GM19023 (cell line): ENCODE results near the gene TMEM217.
"Not testable (repeated sequence)": the region's sequence is repeated elsewhere in the genome, so short reads cannot be mapped to it uniquely, and the experiment has no call there.

Experiments used
- ATAC-seq: cut with Tn5 transposase; IDR thresholded peaks from one replicate; pipeline ENCODE4 v1.9.1; 2021; ENCODE audit warnings: mild to moderate bottlenecking, moderate library complexity; ENCODE audit not compliant: unreplicated experiment

The TMEM217 gene

GRCh38 chr6:37187321-37188022 lies 70.5 kb downstream of the TMEM217 start:
- no peak for ATAC-seq

- ATAC-seq, result not testable (repeated sequence)
Observed at GRCh38 chr6:37185949-37186720, 71.8 kb downstream of the TMEM217 start.

GRCh38 chr6:37182736-37183590 lies 75.0 kb downstream of the TMEM217 start:
- no peak for ATAC-seq

- ATAC-seq, result not testable (repeated sequence)
Observed at GRCh38 chr6:37180610-37181009, 77.3 kb downstream of the TMEM217 start.

GRCh38 chr6:37180075-37180474 lies 77.9 kb downstream of the TMEM217 start:
- ATAC-seq, result no peak

GRCh38 chr6:37177935-37178517 lies 79.9 kb downstream of the TMEM217 start:
- no peak for ATAC-seq

GRCh38 chr6:37177077-37177934 lies 80.6 kb downstream of the TMEM217 start:
- no peak for ATAC-seq

GRCh38 chr6:37176268-37177076 lies 81.5 kb downstream of the TMEM217 start:
- ATAC-seq, result no peak

GRCh38 chr6:37175332-37176267 lies 82.3 kb downstream of the TMEM217 start:
- ATAC-seq, result no peak

GRCh38 chr6:37174515-37175331 lies 83.2 kb downstream of the TMEM217 start:
- no peak for ATAC-seq

- ATAC-seq, result no peak
Observed at GRCh38 chr6:37174196-37174514, 83.8 kb downstream of the TMEM217 start.

- ATAC-seq, result no peak
Observed at GRCh38 chr6:37173493-37174195, 84.3 kb downstream of the TMEM217 start.

- no peak for ATAC-seq
Observed at GRCh38 chr6:37172912-37173492, 84.9 kb downstream of the TMEM217 start.

- ATAC-seq, result no peak
Observed at GRCh38 chr6:37171970-37172812, 85.8 kb downstream of the TMEM217 start.

- ATAC-seq, result no peak
Observed at GRCh38 chr6:37171201-37171969, 86.6 kb downstream of the TMEM217 start.
